Jurkat, Clone E6-1 (cell line): Measurements from ENCODE around the gene MED25.

ENCODE experiments used
- DNase-seq: peaks from one replicate; pipeline ENCODE4 v3.0.0-alpha.2; 2011; ENCODE audit warnings: low read depth, low spot score
- H3K4me3 ChIP-seq: 2 replicates; pipeline ENCODE4 v1.5.1; 2011; ENCODE audit warnings: mild to moderate bottlenecking, low read length, control low read depth, moderate library complexity

Gene MED25

DNA sequence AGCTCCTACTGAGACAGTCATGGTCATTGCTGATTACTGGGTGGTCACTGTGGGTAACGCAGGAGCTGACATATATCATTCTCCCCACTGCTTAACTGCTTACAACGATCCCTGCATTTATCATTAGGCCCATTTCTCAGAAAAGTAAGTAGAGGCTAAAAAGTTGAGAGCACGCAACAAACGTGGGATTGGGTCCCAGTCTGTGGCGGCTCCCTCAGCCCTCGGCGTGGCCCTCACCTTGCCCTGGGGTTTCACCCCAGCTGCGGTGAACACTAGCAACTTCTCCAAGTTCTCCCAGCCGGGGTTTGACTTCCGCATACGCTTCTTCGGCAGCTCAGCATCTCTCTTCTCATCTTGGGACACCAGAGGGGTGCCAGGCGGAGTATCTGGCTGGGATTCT, 46.8 kb downstream of the MED25 start:
- no peak overlapping the region for H3K4me3 ChIP-seq
- no peak for DNase-seq

GRCh38 chr19:49866933-49867782, 49.1 kb downstream of the MED25 start, which contains the start of gene PNKP:
TSS of gene PNKP (minus strand) at chr19:49867576. CDS start at chr19:49867204, 372 bp downstream.
- peak; percentile 91 for DNase-seq
- H3K4me3 ChIP-seq: peak within 1 kb of the TSS; percentile 90

DNA sequence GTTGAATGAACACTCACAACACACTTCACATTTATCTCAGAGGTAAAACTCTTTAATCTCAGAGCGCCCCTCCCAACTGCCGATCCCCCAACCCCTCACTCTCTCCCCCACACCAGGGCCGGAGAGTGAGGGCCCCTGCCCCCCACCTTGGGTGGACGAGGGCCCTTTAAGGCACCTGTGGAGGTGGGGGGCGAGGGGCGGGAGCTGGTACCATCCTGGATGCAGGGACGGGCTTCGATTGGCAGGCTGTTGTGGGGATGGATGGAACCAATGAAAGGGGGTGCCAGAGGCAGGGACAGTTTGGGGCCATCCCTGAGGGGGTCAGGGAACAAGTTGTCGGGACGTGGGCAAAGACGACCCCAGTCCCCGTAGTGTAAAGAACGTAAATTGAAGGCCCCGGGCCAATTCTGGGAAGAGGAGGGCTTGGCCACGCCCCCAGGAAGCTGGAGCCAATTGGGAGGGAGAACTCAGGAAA, 51.0 kb downstream of the MED25 start:
- peak overlapping the region; percentile 60 for H3K4me3 ChIP-seq
- no peak for DNase-seq

- H3K4me3 ChIP-seq: peak overlapping the region; percentile 60
- peak; percentile 100 for DNase-seq
Measured at GRCh38 chr19:49869484-49870308, 51.6 kb downstream of the MED25 start.

GRCh38 chr19:49870309-49870901, 52.3 kb downstream of the MED25 start:
- peak overlapping the region; percentile 60 for H3K4me3 ChIP-seq
- DNase-seq: no peak

- no peak overlapping the region for H3K4me3 ChIP-seq
- DNase-seq: no peak
Measured at GRCh38 chr19:49871349-49871985, 53.4 kb downstream of the MED25 start.

DNA sequence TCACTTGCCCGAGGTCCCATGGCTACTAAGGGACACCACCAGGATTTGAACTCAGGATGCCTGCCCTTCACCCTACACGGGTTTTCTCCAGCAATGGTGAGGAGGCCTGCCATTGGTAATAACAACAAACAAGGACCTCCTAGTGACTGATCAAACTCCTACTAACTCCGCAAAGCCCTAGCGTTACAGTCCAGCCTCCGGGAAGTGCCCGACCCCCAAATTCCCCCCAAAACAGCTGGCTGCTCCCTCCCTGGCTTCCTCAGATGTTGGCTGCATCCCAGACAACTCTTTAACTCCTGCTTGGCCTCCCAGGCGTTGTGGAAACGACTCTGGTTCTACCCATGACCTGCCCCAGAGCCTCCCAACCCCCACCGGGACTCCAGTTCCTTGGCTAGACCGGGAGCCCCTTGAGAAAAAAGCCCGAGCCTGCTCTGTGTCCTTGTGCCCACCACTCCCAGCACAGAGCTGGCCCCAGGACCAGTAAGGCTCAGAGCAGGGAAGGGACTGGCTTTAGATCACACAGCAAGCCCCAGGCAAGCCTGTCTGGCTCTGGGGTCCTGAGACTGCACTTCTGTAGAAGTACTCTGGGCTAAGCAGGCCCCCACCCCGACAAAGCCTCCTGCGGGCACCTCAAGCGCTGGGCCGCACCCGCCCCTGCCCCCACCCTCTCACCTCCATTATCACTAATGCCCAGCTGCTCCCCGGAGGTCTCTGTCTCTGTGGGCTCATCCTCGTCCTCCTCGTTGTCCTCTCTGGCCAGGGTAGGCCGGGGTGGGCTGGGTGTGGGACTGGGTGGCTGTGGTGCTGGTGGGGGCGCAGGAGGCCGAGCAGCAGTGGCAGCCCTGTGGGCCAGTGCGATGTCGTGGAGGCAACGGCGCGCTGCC, 54.4 kb downstream of the MED25 start:
- no peak for DNase-seq
- H3K4me3 ChIP-seq: no peak overlapping the region

DNA sequence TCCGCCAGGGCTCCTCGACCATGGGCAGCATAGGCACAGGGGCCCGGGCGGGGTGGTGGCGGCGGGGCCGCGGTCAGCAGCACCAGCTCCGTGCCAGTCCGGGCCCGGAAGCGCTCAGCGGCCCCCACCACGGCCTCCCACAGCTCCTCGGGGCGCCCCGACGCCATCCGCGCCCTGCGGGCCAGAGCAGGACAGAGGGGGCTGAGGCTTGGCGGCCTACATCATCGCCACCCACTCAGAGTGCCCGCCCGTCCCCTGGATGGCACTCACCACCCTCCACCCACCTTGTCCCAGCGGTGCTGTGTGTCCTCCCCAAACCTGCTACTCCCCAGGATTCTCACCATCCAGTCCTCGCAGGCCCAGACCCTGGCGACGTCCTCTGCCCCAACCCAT, 55.0 kb downstream of the MED25 start:
- no peak for DNase-seq
- no peak overlapping the region for H3K4me3 ChIP-seq

- H3K4me3 ChIP-seq: no peak overlapping the region
- no peak for DNase-seq
Measured at GRCh38 chr19:49873834-49874233, 55.7 kb downstream of the MED25 start.

DNA sequence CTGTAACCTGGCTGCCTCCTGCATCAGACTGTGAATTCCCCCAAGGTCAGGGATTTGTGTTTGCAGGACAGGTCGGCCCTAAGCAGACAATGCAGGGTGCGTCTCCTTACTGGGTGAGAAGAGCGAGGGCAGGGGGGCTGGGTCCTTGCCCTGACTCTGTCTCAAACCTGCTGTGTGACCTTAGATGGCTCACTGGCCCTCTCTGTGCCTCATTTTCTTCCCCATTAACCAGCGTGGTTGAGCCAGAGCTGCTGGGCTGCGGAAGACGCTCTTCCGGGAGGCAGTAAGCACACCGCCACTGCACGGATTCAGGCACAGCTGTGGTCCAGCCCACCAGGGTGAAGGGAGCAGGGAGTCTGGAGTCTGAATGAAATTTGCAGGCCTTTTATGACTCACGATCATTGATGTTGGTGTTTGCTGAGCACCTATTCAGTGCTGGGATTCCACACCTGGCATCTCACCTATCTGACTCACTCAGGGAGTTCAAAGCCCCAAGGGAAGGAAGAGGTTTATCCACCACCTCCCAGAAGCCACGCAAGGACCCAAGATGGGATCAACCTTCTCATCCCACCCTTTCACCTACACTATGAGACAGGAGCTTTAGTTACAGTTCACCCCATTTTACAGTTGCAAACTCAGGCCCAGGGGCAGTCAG, 56.5 kb downstream of the MED25 start:
- DNase-seq: no peak
- H3K4me3 ChIP-seq: no peak overlapping the region

DNA sequence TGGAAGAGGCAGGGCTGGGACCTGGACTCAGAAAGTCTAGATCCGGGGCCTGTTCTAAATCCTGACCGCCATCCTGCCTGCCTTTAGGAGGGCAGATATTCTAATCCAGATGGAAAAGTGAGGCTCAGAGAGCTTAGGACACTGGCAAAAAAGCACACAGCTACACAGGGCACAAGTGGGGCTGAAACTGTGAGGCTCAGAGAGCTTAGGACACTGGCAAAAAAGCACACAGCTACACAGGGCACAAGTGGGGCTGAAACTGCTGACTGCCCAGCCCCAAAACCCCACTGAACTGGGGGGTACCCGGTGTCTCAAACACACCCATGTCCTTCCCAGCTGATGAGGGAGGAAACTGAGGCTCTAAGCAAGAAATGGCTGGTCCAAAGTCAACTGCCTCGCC, 57.1 kb downstream of the MED25 start:
- H3K4me3 ChIP-seq: peak overlapping the region; percentile 69
- no peak for DNase-seq

GRCh38 chr19:49875857-49876421, 57.9 kb downstream of the MED25 start:
- H3K4me3 ChIP-seq: peak overlapping the region; percentile 69
- no peak for DNase-seq

- DNase-seq: peak; percentile 99
- peak overlapping the region; percentile 69 for H3K4me3 ChIP-seq
Measured at GRCh38 chr19:49876422-49877019, 58.4 kb downstream of the MED25 start.

DNA sequence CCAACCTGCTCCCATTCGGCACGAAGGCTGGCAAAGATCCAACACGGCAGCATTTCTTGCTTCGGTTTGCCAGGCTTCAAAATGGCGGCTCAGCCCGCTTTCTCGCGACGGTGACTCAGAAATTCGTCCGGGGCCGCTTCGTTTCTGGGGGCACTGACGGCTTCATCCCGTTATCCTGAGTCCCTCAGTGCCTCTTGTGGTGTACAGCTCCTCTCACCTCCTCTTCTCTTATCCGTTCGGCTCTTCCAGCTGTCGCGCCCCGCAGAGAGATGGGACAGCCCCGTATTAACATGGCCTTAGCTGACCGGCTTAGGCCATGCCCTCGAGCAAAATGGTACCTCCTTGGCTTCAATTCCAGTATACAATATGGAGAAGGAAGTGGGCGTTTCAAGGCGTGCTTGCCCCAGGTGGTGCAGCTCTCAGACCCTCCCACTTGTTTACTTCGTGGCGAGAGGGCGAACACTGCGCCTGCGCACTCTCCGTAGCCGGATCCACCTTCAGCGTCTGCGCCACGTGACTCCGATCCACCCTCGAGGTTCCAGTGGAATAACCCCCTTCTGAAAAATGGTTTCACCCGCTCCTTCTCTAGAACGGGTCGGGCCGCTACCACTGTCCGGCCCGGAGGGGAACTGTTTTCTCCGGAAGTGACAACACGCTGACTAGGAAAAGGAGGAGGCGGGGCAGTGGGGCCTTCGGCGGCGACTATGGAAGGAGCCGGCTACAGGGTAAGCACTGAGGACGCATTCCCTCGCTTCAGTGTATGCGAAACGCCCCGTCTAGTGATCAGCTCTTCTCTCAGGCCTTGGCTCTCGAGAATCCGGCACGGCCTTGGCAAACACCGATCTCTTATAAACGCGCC, 59.2 kb downstream of the MED25 start, which contains the start of the genes AKT1S1 and TBC1D17:
AKT1S1 (minus strand) TSS at position 336 of the 859 bp plus-strand sequence. CDS start 4,060 bp downstream, outside the sequence.
TBC1D17 (plus strand) TSS at position 683 of the 859 bp plus-strand sequence; CDS start at position 705, 22 bp downstream.
- H3K4me3 ChIP-seq: peak within 1 kb of the TSS; percentile 69
- DNase-seq: peak; percentile 100

GRCh38 chr19:49877879-49878743, 60.0 kb downstream of the MED25 start:
- peak overlapping the region; percentile 69 for H3K4me3 ChIP-seq

More at GRCh38 chr19:49877879-49878743, 60.0 kb downstream of the MED25 start:
- DNase-seq: peak; percentile 93
